K562 (cell line): ENCODE data around the gene KRT222.

Experiments used
- BCL6 ChIP-seq: fragments of 250-450 bp; sonication (Bioruptor Pico); IDR thresholded peaks from 2 replicates; pipeline ENCODE4 v1.4.0; 2020
- CEBPB ChIP-seq: fragments of 450-650 bp; IDR thresholded peaks from 2 replicates; pipeline ENCODE4 v1.6.1; 2016; ENCODE audit warnings: missing genetic modification characterization, missing compliant biosample characterization
- CREB5 ChIP-seq: fragments of 250-450 bp; sonication (Bioruptor Pico); IDR thresholded peaks from 2 replicates; pipeline ENCODE4 v1.5.0; 2020; ENCODE audit warnings: mild to moderate bottlenecking
- CTCF ChIP-seq, 3 experiments: IDR thresholded peaks in 2 of 3; conservative IDR thresholded peaks in 1 of 3; 2 replicates each; pipeline ENCODE4 v1.5.1; 2011 to 2012; ENCODE audit warnings: low read length in 3 of 3, mild to moderate bottlenecking in 3 of 3, control low read depth in 2 of 3, improper control_type of control experiment in 1 of 3, inconsistent platforms in 1 of 3, low read depth in 1 of 3, mixed read lengths in 1 of 3, moderate library complexity in 1 of 3; ENCODE audit not compliant: insufficient read depth in 2 of 3
- ELK1 ChIP-seq: sonication (generic); formaldehyde crosslinking; IDR thresholded peaks from 2 replicates; pipeline ENCODE4 v1.8.1; 2022; ENCODE audit warnings: missing genetic modification reagents
- EP300 ChIP-seq: IDR thresholded peaks from 2 replicates; pipeline ENCODE4 v1.6.1; 2012; ENCODE audit warnings: low read length, improper control_type of control experiment
- HDAC1 ChIP-seq, 2 experiments: fragments of 450-650 bp; IDR thresholded peaks; 2 replicates each; pipeline ENCODE4 v1.6.1; 2016 to 2017; ENCODE audit warnings: inconsistent platforms in 1 of 2, mild to moderate bottlenecking in 1 of 2, moderate library complexity in 1 of 2
- MBD2 ChIP-seq: sonication (generic); IDR thresholded peaks from 2 replicates; pipeline ENCODE4 v1.6.1; 2016; ENCODE audit warnings: low read depth, borderline replicate concordance
- MXI1 ChIP-seq: IDR thresholded peaks from 2 replicates; pipeline ENCODE4 v1.6.1; 2011; ENCODE audit warnings: low read depth, mild to moderate bottlenecking, improper control_type of control experiment, low read length
- OTX1 ChIP-seq: fragments of 450-650 bp; formaldehyde crosslinking; IDR thresholded peaks from 2 replicates; pipeline ENCODE4 v1.4.0; 2022; ENCODE audit warnings: mild to moderate bottlenecking
- SP2 ChIP-seq: IDR thresholded peaks from 2 replicates; pipeline ENCODE4 v1.6.1; 2011; ENCODE audit warnings: mild to moderate bottlenecking, low read depth, low read length, moderate library complexity; ENCODE audit not compliant: poor library complexity, severe bottlenecking; ENCODE audit errors: extremely low read depth
- ZNF277 ChIP-seq: fragments of 250-450 bp; sonication (Bioruptor Pico); IDR thresholded peaks from 2 replicates; pipeline ENCODE4 v1.8.0; 2022; ENCODE audit warnings: inconsistent platforms, mild to moderate bottlenecking, moderate library complexity, borderline replicate concordance
- ZNF311 ChIP-seq: fragments of 250-450 bp; sonication (Bioruptor Pico); IDR thresholded peaks from 2 replicates; pipeline ENCODE4 v1.4.0; 2020; ENCODE audit warnings: mild to moderate bottlenecking, moderate library complexity
- ZNF511 ChIP-seq: sonication (generic); formaldehyde crosslinking; IDR thresholded peaks from 2 replicates; pipeline ENCODE4 v1.8.0; 2022; ENCODE audit warnings: mild to moderate bottlenecking, missing genetic modification reagents

- no peak for TF ChIP-seq BCL6 (CRISPR knock-in tag)
- no peak for TF ChIP-seq ZNF311 (CRISPR knock-in tag)
- no peak for TF ChIP-seq ZNF277 (CRISPR knock-in tag)
- TF ChIP-seq CTCF (IDR thresholded peaks at IDR 0.05 in 2 of 3, conservative IDR thresholded peaks at IDR 0.05 in 1 of 3; ENCODE audit: insufficient read depth in 2 of 3, low read depth in 1 of 3, low read length in 3 of 3), result no peak
- no peak for TF ChIP-seq EP300
- TF ChIP-seq HDAC1 (IDR thresholded peaks at IDR 0.05), result no peak
- no peak for TF ChIP-seq SP2
- no peak for TF ChIP-seq ZNF511
- no peak for TF ChIP-seq MXI1
- TF ChIP-seq MBD2, result no peak
- no peak for TF ChIP-seq CREB5 (CRISPR knock-in tag)
- TF ChIP-seq ELK1 (CRISPR knock-in tag), result no peak
- no peak for TF ChIP-seq OTX1 (CRISPR knock-in tag)
- TF ChIP-seq CEBPB (tag), result no peak
Observed at GRCh38 chr17:40686192-40686591, 21.2 kb upstream of the KRT222 start.
